ENCODE data around the gene FANCL. TPM values are rescaled to one million over a fixed set of nuclear protein-coding genes. Genes with fewer than 3 reads are reported as not detected.
"Not testable (repeated sequence)": the region's sequence is repeated elsewhere in the genome, so short reads cannot be mapped to it uniquely, and the experiment has no call there.

Gene FANCL
- total and polyA plus RNA-seq, 11 donors, result 6.3 to 17.5 (median 9.8) TPM

DNA sequence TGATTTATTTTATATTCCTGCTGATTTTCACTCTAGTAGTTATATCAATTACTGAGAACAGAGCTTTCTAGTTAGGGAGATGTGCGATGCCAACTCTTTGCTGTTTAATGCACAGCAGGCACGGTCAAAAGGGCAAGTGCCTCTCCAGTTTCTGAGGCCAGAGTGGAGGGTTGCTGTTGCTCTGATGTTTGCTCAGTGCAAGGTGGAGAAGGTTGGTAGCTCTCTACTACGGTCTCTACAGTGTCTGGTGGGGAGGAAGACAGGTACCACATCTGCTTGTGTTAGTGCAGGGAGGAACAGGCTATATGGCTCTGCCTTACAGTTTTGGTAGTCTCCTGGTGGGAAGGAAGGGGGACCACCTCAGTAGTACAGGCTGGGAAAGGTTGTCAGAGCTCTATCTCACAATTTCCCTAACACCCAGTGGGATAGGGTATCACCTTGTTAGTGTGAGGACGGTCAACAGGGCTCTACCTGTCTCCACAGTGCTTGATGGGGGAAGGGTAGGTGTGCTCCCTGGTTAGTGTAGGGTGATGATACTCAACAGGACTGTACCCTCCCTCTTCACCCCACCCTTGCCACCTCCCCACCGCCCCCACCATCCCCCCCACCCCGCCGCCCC is 85.9 kb downstream of the FANCL start:
- H3K4me1 ChIP-seq, result peaks cover 0 to 3% (median 0%) of the 10 kb centered on the region in 12 donors
- no peak for ATAC-seq
- H3K4me3 ChIP-seq, result no peak overlapping the region
- no peak for TF ChIP-seq POLR2A (IDR thresholded peaks at IDR 0.05)
- TF ChIP-seq CTCF (IDR thresholded peaks at IDR 0.05), result no peak
- no peak overlapping the region for H3K27ac ChIP-seq
- no peaks in the 10 kb centered on the region for H3K27me3 ChIP-seq
- 89 to 99% (median 96%) methylated on average over 7 of the region's 7 CpGs for WGBS, 4 donors
- peaks cover 0 to 7% (median 0%) of the 10 kb centered on the region in 12 donors for H3K9me3 ChIP-seq
- peaks cover 0 to 46% (median 23%) of the 10 kb centered on the region in 9 donors for H3K36me3 ChIP-seq
- no peak for DNase-seq
- intact Hi-C loops (cut with DNase I), result no loop called here

DNA sequence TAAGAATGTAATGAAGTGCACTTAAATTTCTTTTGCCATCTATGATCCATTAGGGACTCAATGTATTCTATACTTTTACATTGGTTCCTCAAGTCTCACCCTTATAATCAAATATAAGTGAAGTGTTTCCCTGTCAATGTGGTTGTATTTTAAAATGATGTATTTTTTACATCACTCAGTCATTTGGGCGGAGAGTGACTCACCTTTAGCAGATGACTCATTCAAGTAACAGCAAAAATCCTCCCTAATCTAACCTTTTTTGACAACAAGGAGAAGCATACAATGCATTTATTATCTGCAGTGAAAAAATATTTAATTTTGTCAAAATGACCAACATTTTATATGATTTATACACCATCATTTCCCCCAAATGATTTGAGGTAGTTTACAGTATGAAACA is 94.4 kb downstream of the FANCL start:
- intact Hi-C loops (cut with DNase I), result loop anchor here in 1 of 10 donors (10.0 kb wide), 1 partner anchor 92 kb away; no protein-coding TSS in a partner anchor
- no peak for ATAC-seq

DNA sequence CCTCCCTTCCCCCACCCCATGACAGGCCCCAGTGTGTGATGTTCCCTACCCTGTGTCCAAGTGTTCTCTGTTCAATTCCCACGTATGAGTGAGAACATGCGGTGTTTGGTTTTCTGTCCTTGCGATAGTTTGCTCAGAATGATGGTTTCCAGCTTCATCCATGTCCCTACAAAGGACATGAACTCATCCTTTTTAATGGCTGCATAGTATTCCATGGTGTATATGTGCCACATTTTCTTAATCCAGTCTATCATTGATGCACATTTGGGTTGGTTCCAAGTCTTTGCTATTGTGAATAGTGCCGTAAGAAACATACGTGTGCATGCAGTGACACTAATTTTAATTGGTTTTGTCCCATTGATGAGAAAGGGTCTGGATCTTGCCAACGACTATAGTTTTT is 95.4 kb downstream of the FANCL start:
- not testable (repeated sequence) for DNase-seq, H3K4me3 ChIP-seq, ATAC-seq, H3K9me3 ChIP-seq, H3K4me1 ChIP-seq, H3K27ac ChIP-seq, H3K27me3 ChIP-seq
- WGBS, 4 donors, result 95 to 99% (median 98%) methylated on average over 6 of the region's 6 CpGs
- H3K36me3 ChIP-seq, result peaks cover 0 to 41% (median 13%) of the 10 kb centered on the region in 9 donors
- intact Hi-C loops (cut with DNase I), result loop anchor here in 1 of 10 donors (10.0 kb wide), 1 partner anchor 91 kb away; no protein-coding TSS in a partner anchor

More for the DNA sequence above, 94.4 kb downstream of the FANCL start:
- H3K9me3 ChIP-seq, result no peaks in the 10 kb centered on the region
- no peak for DNase-seq
- no peaks in the 10 kb centered on the region for H3K27me3 ChIP-seq
- TF ChIP-seq POLR2A (IDR thresholded peaks at IDR 0.05), result no peak
- no peak for TF ChIP-seq CTCF (IDR thresholded peaks at IDR 0.05)
- no peaks in the 10 kb centered on the region for H3K4me1 ChIP-seq
- no peak overlapping the region for H3K4me3 ChIP-seq
- 95 to 97% (median 96%) methylated on average over 1 of the region's 1 CpG for WGBS, 4 donors
- H3K36me3 ChIP-seq, result peaks cover 0 to 36% (median 13%) of the 10 kb centered on the region in 9 donors
- H3K27ac ChIP-seq, result no peak overlapping the region

- ATAC-seq (no peak), DNase-seq (no peak)
- intact Hi-C loops (cut with DNase I), result loop anchor here in 1 of 10 donors (10.0 kb wide), 1 partner anchor 86 kb away; no protein-coding TSS in a partner anchor
- WGBS, 4 donors, result 87 to 100% (median 94%) methylated on average over 3 of the region's 3 CpGs
- Histone ChIP-seq H3K27me3 (no peaks in the 10 kb centered on the region), H3K9me3 (no peaks in the 10 kb centered on the region), H3K36me3 (peaks cover 0 to 39% (median 7%) of the 10 kb centered on the region in 9 donors), H3K4me1 (peaks cover 0 to 15% (median 6%) of the 10 kb centered on the region in 12 donors), H3K27ac (no peak overlapping the region), H3K4me3 (no peak overlapping the region)
- TF ChIP-seq POLR2A (IDR thresholded peaks at IDR 0.05), result no peak
- TF ChIP-seq CTCF (IDR thresholded peaks at IDR 0.05), result no peak
These were observed 100.5 kb downstream of the FANCL start for GRCh38 chr2:58140508-58141072.

Data from heart left ventricle (tissue), 16 donors.